ENCODE results near the gene EPC2. TPM values are rescaled to one million over a fixed set of nuclear protein-coding genes. Genes with fewer than 3 reads are reported as not detected.
"Not testable (repeated sequence)": the region's sequence is repeated elsewhere in the genome, so short reads cannot be mapped to it uniquely, and the experiment has no call there.

EPC2 gene
- total and polyA plus RNA-seq, 2 donors: 18.9 to 80.9 TPM

DNA sequence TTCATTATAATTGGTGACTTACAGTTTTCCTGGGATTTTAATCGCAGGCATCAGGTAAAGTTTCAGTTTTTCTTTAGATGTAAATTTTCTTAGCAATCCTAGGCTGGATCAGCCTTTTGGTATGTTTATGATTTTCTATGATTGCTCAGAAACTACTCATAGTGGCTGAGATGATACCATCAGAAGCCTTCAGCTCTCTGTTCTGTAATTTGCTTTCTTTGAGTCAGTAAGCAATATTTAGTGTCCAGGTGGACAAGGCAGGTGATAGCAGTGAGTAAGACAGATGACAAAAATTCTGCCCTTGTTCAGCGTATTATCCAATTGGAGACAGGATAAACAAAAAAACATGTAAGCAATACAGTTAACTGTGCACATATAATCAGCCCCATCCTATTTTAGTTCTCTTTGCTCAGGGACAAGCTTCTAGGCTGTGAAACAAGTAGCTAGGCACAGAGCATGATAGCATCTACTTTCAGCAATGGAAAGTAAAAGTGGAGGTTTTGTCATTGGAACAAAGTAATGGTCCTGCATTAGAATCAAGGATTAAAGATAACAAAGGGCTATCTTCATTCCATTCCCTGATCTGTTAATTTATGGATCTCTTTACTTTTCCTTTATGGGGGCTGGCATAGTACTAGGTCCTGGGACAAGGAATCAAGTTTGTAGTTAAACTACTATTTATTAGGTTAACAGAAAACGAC lies 100.8 kb downstream of the EPC2 start:
- 90% methylated on average over 3 of the region's 3 CpGs for WGBS
- no peak for DNase-seq (ENCODE audit: extremely low spot score)
- Histone ChIP-seq H3K4me3 (ENCODE audit: low read depth, low read length) (no peak overlapping the region), H3K36me3 (ENCODE audit: insufficient read depth) (no peaks in the 10 kb centered on the region), H3K27ac (ENCODE audit: low read depth) (no peak overlapping the region), H3K4me1 (ENCODE audit: insufficient read depth) (no peaks in the 10 kb centered on the region)

DNA sequence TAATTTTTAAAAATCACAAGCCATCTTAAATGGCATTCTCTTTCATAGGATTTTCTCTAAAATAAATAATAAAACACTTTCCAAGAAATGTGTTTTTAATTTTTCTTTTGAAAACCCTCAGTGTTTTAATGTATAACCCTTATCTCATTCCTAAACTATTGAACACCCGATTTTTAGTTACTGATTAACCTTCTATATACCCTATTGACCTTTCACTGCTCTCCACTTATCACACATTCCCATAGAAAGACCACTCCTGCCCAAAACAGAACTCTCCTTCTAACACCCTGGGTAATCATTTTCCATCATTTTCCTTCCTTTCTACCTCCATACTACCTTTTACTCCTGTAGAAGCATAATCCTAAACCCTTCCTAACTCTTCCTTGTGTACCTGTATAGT lies 102.4 kb downstream of the EPC2 start:
- no peak overlapping the region for H3K27ac ChIP-seq (ENCODE audit: low read depth)
- WGBS: 66% methylated on average over 1 of the region's 1 CpG
- no peak overlapping the region for H3K4me3 ChIP-seq (ENCODE audit: low read depth, low read length)
- no peaks in the 10 kb centered on the region for H3K36me3 ChIP-seq (ENCODE audit: insufficient read depth)
- no peaks in the 10 kb centered on the region for H3K4me1 ChIP-seq (ENCODE audit: insufficient read depth)
- DNase-seq (ENCODE audit: extremely low spot score): no peak

DNA sequence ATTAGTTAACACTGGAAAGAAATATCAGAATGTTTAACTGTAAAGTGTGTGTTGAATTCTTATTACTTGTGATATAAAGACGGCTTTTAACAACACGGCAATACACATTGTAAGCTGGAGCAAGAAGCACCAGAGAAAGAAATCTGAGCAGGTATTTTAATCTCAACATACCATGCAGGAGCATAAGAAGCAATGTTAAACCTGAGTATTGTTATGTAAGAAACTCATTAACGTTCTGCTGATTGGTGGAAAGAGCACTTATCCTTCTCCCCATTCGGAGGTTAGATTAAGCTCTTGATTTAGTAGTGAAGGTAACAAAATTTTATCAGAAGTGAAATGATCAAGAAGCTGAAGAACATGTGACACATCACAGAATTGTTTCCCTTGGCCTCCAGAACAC lies 107.4 kb downstream of the EPC2 start:
- WGBS: 86% methylated on average over 4 of the region's 4 CpGs
- DNase-seq (ENCODE audit: extremely low spot score): no peak
- H3K27ac ChIP-seq (ENCODE audit: low read depth): no peak overlapping the region
- no peaks in the 10 kb centered on the region for H3K36me3 ChIP-seq (ENCODE audit: insufficient read depth)
- H3K4me1 ChIP-seq (ENCODE audit: insufficient read depth): no peaks in the 10 kb centered on the region
- H3K4me3 ChIP-seq (ENCODE audit: low read depth, low read length): no peak overlapping the region

DNA sequence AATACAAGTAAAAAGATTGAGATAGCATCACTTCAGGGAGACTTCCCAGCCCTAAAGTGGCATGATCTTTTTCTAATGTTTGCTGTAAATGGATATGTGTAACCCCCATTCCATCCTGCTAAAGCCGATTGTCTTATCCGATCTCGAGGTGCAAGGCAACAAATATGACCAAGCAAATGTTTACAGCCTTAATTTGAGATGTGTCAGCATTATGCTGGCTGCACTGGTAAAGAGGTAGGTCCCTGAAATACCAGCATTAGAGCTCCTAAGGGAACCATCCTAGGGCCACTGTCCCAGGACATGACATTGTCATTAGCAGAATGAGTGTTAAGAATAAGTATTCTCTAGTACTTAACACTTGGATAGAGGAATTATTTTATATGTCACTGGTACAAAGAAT lies 108.4 kb downstream of the EPC2 start:
- Histone ChIP-seq H3K4me1 (ENCODE audit: insufficient read depth) (no peaks in the 10 kb centered on the region), H3K27ac (ENCODE audit: low read depth) (no peak overlapping the region), H3K4me3 (ENCODE audit: low read depth, low read length) (no peak overlapping the region), H3K36me3 (ENCODE audit: insufficient read depth) (no peaks in the 10 kb centered on the region)
- no peak for DNase-seq (ENCODE audit: extremely low spot score)
- WGBS: 97% methylated on average over 3 of the region's 3 CpGs

DNA sequence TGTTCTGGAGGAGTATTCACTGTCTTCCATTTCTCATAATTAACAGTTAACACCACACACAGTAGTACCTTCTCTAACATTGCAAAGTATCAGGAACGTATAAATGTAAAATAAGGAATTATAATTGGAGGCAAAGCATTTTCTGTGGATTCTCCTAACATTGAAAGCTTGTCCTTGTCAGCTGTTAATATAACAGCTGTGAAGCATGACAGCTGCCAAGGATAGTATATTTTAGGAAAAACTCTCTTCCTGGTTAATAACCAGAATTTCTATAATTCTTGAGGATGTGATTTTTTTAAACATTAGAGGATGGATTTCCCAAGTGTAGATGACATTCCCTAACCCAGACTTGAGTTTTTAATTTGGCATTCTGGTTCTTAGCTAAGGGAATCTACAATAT lies 110.3 kb downstream of the EPC2 start:
- WGBS: 51% methylated on average over 1 of the region's 1 CpG
- Histone ChIP-seq H3K4me3 (ENCODE audit: low read depth, low read length) (no peak overlapping the region), H3K4me1 (ENCODE audit: insufficient read depth) (no peaks in the 10 kb centered on the region), H3K36me3 (ENCODE audit: insufficient read depth) (no peaks in the 10 kb centered on the region), H3K27ac (ENCODE audit: low read depth) (no peak overlapping the region)
- no peak for DNase-seq (ENCODE audit: extremely low spot score)

DNA sequence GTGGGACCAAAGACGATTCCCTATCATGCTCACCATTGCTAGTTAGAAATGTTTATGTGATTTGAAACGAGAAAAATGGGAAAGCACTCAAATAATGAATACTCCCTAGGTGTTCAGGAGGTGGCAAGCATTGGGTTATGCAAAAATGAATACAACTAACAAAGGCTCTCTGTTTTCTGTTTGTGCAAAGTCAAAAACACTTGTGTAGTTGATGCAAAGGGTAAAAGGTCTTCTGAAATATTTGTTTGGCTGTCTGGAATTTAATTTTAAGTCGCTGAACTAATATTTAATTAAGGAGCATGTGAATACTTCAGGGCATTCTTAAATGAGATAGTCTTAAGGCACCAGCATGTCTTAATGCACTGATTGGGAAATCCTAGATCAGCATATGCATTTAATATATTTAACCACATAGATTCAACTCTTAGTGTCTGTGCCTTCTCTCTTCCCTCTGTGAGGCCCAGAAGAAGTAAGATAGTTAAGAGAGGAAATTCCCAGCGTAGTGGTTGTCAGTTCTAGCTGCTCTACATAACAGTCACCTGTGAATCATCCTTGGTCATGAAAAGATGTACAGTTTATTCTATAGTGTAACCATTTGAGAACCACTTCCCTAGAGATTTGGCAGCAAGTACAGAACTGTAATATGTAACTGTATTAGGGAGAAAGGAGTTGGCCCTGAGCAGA lies 111.9 kb downstream of the EPC2 start:
- Histone ChIP-seq H3K27ac (ENCODE audit: low read depth) (no peak overlapping the region), H3K4me3 (ENCODE audit: low read depth, low read length) (no peak overlapping the region), H3K4me1 (ENCODE audit: insufficient read depth) (no peaks in the 10 kb centered on the region), H3K36me3 (ENCODE audit: insufficient read depth) (no peaks in the 10 kb centered on the region)
- no peak for DNase-seq (ENCODE audit: extremely low spot score)
- WGBS: 88% methylated on average over 4 of the region's 4 CpGs

DNA sequence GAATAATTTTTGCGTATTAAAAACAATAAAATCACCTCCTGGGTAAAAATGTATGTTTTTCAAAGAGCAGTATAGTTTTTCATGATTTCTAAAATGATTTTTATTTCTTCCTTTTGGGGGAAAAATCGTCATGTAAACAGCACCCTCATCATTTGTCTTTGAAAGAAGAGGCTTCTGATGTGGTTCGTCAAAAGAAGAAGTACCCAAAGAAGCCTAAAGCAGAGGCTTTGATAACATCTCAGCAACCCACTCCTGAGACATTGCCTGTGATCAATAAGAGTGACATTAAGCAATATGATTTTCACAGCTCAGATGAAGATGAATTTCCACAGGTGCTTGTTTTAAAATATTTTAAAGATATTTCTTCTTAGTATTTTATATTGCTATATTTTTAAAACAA lies 120.3 kb downstream of the EPC2 start:
- 87% methylated on average over 3 of the region's 3 CpGs for WGBS
- DNase-seq (ENCODE audit: extremely low spot score): no peak
- no peak overlapping the region for H3K4me3 ChIP-seq (ENCODE audit: low read depth, low read length)
- H3K4me1 ChIP-seq (ENCODE audit: insufficient read depth): no peaks in the 10 kb centered on the region
- H3K36me3 ChIP-seq (ENCODE audit: insufficient read depth): no peaks in the 10 kb centered on the region
- no peak overlapping the region for H3K27ac ChIP-seq (ENCODE audit: low read depth)

DNA sequence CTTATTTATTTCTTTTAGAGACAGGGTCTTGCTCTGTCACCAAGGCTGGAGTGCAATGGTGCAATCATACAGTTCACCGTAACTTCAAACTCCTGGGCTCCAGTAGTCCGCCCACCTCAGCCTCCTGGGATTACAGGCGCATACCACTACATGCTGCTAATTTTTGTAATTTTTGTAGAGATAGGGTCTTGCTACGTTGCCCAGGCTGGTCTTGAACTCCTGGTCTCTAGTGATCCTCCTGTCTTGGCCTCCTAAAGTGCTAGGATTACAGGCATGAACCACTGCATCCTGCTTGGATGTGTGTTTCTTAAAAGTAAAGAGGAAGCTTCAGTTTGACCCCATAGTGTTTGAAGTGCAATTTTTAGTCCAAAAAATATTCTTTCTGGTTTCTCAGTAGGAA lies 125.5 kb downstream of the EPC2 start:
- no peak for DNase-seq (ENCODE audit: extremely low spot score)
- Histone ChIP-seq H3K4me3 (ENCODE audit: low read depth, low read length) (no peak overlapping the region), H3K27ac (ENCODE audit: low read depth) (no peak overlapping the region), H3K4me1 (ENCODE audit: insufficient read depth) (no peaks in the 10 kb centered on the region), H3K36me3 (ENCODE audit: insufficient read depth) (peaks cover 5% of the 10 kb centered on the region)
- WGBS: 96% methylated on average over 4 of the region's 4 CpGs

DNA sequence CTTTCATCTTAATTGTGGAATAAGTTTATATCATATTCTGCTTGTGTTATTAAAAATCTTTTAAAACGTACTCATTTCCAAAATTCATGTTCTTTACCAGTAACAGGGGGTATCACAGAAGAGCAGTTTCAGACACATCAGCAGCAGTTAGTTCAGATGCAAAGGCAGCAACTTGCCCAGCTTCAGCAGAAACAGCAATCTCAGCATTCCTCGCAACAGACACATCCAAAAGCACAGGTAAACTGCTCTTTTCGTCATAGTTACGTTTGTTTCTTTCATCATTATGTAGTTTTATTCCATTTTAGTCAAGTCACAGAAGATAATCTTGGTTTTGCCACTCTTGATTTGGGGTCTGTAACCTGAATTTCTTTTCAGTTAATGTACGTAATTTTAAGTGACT lies 137.0 kb downstream of the EPC2 start:
- no peak for DNase-seq (ENCODE audit: extremely low spot score)
- H3K36me3 ChIP-seq (ENCODE audit: insufficient read depth): peaks cover 5% of the 10 kb centered on the region
- 95% methylated on average over 5 of the region's 5 CpGs for WGBS

DNA sequence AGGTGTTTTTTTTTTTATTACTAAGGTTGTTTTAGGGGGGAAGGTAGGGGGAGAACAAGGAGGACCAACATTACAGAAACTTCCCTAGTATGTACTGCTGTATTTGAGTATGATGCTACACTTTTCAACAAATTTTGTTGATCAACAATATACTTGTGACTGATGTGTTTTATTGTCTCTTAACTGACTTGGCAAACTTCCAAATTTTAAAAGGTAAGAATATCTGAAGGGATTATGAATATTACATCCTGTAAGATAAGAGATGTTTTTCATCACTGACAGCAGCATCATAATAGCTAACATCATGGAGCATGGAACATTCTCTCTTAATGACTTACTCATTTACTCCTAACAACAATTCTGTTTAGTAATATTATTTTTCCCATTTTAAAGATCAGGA lies 144.5 kb downstream of the EPC2 start:
- Histone ChIP-seq H3K4me3 (ENCODE audit: low read depth, low read length) (no peak overlapping the region), H3K4me1 (ENCODE audit: insufficient read depth) (no peaks in the 10 kb centered on the region), H3K27ac (ENCODE audit: low read depth) (no peak overlapping the region), H3K36me3 (ENCODE audit: insufficient read depth) (peaks cover 3% of the 10 kb centered on the region)
- no peak for DNase-seq (ENCODE audit: extremely low spot score)

More for the DNA sequence above, 137.0 kb downstream of the EPC2 start:
- H3K4me3 ChIP-seq (ENCODE audit: low read depth, low read length): no peak overlapping the region
- no peak overlapping the region for H3K27ac ChIP-seq (ENCODE audit: low read depth)
- no peaks in the 10 kb centered on the region for H3K4me1 ChIP-seq (ENCODE audit: insufficient read depth)

DNA sequence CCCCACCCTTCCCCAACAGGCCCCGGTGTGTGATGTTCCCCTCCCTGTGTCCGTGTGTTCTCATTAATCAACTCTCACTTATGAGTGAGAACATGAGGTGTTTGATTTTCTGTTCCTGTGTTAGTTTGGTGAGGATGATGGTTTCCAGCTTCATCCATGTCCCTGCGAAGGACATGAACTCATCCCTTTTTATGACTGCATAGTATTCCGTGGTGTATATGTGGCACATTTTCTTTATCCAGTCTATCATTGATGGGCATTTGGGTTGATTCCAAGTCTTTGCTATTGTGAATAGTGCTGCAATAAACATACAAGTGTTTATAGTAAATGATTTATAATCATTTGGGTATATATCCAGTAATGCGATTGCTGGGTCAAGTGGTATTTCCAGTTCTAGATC lies 145.6 kb downstream of the EPC2 start:
- 94% methylated on average over 5 of the region's 5 CpGs for WGBS
- not testable (repeated sequence) for DNase-seq (ENCODE audit: extremely low spot score); H3K4me1 ChIP-seq (ENCODE audit: insufficient read depth); H3K36me3 ChIP-seq (ENCODE audit: insufficient read depth); H3K27ac ChIP-seq (ENCODE audit: low read depth); H3K4me3 ChIP-seq (ENCODE audit: low read depth, low read length)

DNA sequence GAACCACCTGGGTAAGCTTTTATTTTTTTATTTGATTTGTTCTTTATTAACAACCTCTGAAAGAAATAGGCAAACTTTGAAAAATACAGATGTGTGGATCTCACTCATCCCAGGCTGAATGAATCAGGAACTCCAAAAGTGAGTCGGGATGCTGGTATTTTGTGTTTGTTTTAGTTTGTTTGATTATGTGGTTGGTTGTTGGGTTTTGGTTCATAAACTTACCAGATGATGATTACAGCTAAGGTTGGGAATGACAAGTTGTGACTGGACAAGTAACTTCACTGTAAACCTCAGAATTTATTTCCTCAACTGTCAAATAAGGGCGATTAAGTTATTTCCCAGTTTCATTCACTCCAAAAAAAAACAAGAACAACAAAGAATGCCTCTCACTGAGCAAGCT lies 150.0 kb downstream of the EPC2 start:
- Histone ChIP-seq H3K27ac (ENCODE audit: low read depth) (no peak overlapping the region), H3K4me1 (ENCODE audit: insufficient read depth) (no peaks in the 10 kb centered on the region), H3K36me3 (ENCODE audit: insufficient read depth) (no peaks in the 10 kb centered on the region), H3K4me3 (ENCODE audit: low read depth, low read length) (no peak overlapping the region)
- 55% methylated on average over 2 of the region's 2 CpGs for WGBS
- no peak for DNase-seq (ENCODE audit: extremely low spot score)

DNA sequence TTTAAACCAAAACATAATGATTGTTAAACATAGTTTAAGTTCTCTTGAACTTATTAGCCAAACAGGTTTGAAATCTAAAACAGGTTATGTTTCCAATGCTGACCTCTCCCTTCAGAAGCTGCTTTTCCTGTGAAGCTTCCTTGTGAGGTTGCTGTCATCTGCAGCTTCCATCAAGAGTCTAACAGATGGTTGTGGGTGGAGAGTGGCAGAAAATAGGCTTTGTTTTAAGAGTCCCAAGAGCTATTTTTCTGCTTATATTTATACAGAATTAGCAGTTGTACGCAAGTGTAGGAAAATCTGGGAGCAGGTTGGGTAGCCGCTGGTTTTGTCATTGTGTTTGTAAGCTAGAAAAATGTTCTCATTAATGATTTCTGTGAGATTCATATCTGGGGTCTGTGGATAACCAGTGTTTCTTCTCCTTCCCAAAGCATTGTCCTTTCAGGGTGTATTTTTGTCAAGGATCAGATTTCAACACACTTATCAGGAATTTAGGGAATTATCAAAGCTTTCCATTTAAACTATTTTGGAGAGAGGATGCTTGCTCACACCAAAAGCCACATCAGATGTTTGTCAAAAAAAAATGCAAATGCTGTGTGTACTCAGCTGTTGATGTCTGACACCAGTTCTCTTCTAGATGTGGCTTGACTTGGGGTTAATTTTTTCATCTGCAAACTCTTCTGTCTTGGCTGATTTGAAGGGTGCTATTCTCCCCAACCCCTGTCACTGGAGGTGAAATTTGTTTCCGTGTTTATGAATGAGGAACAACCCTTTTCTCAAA lies 152.4 kb downstream of the EPC2 start:
- Histone ChIP-seq H3K4me1 (ENCODE audit: insufficient read depth) (no peaks in the 10 kb centered on the region), H3K4me3 (ENCODE audit: low read depth, low read length) (no peak overlapping the region), H3K36me3 (ENCODE audit: insufficient read depth) (no peaks in the 10 kb centered on the region), H3K27ac (ENCODE audit: low read depth) (no peak overlapping the region)
- no peak for DNase-seq (ENCODE audit: extremely low spot score)
- 54% methylated on average over 3 of the region's 3 CpGs for WGBS

Measured in urinary bladder (tissue), 4 donors.